HG03159 (cell line): ENCODE results near the gene CSNK2B.

ENCODE experiments used
- ATAC-seq: cut with Tn5 transposase; IDR thresholded peaks from one replicate; pipeline ENCODE4 v1.9.1; 2021; ENCODE audit warnings: mild to moderate bottlenecking, moderate library complexity; ENCODE audit not compliant: unreplicated experiment

CSNK2B gene

DNA sequence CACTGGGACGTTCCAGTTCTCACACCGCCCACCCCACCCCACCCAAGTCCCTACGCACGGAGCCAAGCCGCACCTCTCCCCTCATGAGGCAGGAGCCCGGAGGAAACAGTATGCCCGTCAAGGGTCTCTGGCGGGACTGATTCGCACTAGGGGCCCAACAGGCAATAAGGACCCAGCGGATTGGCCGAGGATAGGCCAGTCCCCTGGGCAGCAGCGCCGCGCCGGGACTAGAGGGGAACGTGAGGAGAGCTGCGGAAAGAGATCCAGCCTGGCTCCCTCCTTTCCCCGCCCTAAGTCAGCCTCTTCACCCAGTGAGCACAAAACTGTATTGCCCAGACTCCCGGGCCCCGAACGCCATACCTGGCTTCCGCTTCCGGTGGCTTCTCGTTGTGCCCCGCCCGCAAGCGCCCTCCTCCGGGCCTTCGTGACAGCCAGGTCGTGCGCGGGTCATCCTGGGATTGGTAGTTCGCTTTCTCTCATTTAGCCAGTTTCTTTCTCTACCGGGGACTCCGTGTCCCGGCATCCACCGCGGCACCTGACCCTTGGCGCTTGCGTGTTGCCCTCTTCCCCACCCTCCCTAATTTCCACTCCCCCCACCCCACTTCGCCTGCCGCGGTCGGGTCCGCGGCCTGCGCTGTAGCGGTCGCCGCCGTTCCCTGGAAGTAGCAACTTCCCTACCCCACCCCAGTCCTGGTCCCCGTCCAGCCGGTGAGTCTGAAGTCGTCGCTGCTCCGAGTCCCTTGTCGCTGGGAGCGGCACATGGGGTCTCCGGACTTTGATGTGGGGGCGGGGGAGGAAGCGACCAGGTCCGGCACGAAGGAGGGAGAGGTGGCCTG, at the start of gene CSNK2B:
CSNK2B (plus strand) TSS at position 580 of the 836 bp plus-strand sequence. CDS start 752 bp downstream, outside the sequence.
- peak; percentile 70 for ATAC-seq

DNA sequence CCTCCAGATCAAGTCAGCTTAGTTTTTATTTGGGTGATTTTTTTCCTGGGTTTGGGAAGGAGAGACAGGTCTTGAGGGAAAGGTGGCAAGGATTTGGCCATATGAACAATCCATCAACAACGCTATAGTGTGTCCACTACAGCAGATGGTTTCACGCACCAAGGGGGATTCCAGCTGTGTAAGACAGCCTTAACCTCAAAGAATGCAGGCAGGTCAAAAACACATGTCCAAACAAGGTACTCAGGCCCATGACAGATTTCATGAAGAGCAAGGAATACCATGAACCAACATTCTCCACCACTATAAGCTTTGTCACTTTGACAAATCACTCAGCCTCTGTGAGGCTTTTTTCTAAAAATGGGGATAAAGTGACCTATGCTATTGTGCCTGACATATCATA, 48.9 kb upstream of the CSNK2B start:
- no peak for ATAC-seq

DNA sequence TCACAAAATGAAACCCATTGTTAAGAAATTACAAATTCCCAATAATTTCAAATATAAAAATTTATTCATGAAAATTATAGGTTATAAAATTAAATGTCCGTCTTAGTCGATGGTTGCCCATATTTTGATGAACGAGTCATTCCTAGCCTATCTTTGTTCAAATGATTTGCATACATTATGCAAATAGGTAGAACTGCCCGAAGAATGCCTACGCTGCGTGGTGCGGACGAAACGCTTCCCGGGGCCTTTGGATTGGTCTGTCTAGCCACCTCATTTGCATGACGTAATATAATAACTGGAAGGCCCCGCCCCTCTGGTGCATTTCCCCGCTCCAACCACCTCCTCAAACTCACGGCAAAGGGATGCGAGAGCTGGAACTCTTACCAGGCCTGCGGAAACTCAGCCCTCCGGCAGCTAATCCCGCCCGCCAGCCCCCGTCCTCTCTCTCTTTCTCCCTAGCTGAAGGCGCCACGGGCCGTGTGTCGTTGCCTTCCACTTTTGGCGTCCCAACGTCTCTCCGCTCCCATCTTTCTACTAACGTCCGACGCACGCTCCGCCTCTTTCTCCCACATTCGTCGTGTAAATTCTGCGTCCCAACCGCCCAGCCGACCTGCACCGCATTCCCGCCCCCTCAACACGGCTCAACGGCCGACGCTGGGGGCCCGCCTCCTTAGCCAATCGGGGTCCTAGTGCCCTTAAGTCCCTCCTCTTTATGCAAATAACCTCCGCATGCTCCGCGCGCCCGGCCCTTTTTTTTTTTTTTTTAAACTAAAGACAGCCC, 45.9 kb upstream of the CSNK2B start:
- ATAC-seq, result peak; percentile 78

DNA sequence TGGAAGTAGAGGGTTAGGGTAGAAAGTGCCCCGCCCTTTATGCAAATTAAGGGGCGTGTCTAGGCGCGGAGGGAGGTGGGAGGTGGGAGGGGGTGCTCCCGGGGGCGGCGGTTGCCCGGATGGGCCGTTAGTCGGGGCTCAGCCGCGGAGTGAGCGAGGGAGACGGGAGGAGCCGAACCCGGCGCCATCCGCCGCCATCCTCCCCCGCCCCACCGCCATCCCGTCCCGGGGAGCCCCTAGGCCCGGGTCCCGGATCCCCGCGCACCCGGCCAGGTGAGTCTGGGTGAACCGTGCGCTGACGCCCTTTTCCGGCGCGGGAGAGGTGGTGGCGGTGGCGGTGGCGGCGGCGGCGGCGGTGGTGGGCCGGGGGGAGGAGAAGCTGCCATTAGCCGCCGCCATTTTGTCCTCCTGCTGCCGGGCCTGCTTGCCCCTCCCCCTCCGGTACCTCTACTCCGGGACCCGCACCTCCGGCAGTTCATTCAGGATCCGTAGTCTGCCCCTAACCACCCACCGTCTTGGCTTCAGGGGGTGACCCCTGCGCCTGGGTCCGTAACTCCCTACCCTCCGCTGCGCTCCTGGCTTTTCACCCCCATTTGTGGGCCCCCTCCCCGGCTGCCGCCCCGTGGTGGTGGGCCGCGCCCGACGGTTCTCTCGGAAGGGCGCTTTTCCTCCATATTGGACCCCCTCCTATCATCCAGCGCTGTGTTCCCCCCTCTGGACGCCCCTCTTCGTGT, 45.1 kb upstream of the CSNK2B start, which contains the start of gene PRRC2A:
PRRC2A (plus strand) TSS at position 130 of the 734 bp plus-strand sequence. CDS start 2,075 bp downstream, outside the sequence.
- ATAC-seq, result peak; percentile 48

DNA sequence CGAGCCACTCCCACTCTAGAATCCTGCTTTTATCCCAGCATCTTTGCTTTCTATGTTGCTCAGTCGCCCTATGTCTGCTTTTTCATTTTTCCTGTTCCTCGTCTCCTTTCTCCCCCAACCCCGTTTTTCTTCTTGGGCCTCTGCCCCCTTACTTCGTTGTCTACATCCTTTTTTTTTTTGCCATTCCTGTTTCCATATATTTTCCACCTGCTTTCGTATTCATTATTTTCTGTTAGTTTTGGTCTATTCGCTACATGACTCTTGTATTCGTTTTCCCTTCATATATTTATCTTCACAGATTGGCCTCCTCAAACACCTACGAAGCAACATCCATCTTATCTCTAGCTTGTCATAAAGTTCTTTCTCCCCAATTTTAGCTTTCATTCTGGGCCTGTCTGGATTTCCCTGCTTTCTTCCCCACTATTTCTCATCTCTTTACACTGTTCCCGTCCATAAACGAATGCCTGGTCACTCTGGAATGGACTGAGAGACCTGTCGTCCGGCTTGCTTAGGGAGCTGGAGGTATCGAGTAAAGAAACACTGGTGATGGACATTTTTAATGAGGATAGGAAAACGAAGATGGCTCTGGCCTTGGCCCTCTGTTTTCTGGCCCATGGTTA, 44.5 kb upstream of the CSNK2B start:
- no peak for ATAC-seq

DNA sequence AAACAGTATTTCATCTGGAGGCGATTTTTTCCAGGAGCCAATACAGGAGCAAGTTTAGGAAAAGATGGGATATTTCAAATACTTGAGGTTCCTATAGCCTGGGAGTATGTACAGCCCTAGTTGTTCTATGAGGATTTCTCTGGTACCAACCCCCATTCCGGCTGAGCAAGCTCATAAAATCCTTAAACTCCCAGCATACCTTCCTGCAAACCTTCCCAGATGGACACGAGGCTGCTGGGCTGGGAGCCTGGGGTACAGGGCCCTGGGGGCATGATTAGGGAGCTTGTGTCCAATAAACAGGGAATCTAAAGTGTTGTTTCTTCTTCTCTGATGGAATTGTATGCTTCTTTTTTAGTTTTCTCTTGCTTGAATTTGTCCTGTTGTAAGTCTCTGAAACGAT, 43.9 kb upstream of the CSNK2B start:
- ATAC-seq, result no peak

DNA sequence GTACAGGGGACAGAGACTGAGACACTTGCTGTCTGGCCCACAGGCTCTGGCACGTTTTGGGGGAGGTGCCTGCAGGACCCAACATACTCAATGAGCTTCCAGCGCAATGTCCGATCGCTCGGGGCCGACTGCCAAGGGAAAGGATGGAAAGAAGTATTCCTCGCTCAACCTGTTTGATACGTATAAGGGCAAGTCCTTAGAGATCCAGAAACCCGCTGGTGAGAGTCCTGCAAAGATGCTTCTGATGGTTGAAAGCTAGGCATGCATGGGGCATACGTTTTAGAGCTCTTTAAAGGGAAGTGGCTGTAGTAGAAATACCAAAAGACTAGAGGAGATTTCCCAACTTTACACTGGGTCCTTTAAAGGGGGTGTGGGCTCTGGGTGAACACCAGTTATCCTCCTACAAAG, 43.2 kb upstream of the CSNK2B start:
- no peak for ATAC-seq

DNA sequence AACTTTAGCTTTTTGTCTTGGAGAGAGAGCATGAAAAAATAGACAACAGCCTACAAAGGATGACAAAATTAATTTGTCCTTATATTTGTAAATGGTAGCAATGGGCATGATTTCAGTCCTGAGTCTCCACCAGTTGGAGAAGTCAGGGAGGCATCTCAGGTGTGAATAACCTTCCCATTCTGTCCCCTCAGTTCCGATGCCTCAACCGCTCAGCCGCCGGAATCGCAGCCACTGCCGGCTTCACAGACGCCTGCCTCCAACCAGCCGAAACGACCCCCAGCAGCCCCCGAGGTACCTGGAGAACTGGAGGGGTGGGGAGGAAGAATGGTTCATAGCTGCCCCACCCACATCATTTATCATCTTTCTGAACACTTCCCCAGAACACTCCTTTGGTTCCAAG, 41.8 kb upstream of the CSNK2B start:
- ATAC-seq, result no peak

DNA sequence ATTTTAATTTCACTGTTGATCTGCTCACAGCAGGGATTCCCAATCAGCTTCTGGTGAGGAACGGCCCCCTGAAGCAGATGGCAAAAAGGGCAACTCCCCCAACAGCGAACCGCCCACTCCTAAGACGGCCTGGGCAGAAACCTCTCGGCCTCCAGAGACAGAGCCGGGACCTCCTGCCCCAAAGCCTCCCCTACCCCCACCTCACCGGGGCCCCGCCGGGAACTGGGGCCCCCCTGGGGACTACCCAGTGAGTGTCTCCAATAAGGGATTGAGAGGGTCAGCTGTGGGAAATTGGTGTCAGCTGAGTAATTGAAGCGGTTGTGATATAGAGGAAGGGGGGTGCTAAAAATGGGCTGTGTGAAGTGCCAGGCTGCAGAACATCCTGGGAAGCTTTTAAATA, 38.9 kb upstream of the CSNK2B start:
- no peak for ATAC-seq

DNA sequence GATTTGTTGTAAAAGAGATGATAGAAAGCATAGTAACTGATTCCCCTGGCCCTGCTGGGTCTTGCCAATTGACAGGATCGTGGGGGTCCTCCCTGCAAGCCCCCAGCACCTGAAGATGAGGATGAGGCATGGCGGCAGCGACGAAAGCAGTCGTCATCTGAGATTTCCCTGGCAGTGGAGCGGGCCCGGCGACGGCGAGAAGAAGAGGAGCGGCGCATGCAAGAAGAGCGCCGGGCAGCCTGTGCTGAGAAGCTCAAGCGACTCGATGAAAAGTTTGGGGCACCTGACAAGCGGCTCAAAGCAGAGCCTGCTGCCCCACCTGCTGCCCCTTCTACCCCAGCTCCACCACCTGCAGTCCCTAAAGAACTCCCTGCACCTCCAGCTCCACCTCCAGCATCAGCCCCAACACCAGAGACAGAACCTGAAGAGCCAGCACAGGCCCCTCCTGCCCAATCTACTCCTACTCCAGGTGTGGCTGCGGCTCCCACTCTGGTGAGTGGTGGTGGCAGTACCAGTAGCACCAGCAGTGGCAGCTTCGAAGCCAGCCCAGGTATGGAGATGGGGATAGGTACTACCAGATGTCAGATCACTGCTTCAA, 38.1 kb upstream of the CSNK2B start:
- no peak for ATAC-seq

DNA sequence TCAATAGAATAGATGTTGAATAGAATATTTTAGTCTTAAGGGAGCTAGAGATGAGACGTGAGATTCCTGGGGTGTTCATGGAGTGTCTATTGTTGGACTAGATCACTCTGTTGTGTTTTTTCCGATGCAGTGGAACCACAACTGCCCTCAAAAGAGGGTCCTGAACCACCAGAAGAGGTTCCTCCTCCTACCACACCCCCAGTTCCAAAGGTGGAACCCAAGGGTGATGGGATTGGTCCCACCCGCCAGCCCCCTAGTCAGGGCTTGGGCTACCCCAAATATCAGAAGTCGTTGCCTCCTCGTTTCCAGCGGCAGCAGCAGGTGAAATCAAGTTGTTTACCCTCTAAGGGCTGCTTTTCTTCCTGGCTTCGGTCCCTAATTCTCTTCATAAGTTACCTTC, 36.9 kb upstream of the CSNK2B start:
- no peak for ATAC-seq

DNA sequence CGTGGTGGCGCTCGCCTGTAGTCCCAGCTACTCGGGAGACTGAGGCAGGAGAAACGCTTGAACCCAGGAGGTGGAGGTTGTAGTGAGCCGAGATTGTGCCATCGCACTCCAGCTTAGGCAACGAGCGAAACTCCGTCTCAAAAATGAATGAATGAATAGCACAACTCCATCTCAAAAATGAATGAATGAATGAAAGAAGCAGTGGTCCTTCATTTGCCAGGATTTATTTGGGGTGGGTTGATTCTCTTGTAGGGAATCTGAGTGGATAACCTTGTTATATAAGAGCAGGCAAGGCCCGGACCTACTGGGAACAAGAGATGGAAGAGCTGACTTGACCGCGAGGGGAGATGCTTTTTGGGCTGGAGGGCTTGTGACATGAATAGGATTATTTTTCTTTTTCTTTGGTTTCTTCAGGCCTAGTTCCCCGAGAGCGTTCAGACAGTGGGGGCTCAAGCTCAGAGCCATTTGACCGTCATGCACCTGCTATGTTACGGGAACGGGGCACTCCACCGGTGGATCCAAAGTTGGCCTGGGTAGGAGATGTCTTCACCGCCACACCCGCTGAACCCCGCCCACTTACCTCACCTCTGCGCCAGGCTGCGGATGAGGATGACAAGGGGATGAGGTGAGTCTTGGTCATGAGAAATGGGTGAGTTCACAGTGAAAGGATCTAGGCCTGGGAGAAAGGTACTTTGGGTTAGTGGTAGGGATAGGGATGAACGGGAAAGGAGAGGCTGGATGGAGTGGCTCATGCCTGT, 35.5 kb upstream of the CSNK2B start:
- ATAC-seq, result no peak

DNA sequence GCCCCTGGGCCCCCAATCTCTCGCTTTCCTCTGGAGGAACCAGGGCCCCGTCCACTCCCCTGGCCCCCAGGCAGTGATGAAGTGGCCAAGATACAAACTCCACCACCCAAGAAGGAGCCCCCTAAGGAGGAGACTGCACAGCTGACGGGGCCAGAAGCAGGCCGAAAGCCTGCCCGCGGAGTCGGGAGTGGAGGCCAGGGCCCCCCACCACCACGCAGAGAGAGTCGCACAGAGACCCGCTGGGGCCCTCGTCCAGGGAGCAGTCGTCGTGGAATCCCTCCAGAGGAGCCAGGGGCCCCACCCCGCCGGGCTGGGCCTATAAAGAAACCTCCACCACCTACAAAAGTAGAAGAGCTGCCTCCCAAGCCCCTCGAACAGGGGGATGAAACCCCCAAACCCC, 34.7 kb upstream of the CSNK2B start:
- ATAC-seq, result no peak

DNA sequence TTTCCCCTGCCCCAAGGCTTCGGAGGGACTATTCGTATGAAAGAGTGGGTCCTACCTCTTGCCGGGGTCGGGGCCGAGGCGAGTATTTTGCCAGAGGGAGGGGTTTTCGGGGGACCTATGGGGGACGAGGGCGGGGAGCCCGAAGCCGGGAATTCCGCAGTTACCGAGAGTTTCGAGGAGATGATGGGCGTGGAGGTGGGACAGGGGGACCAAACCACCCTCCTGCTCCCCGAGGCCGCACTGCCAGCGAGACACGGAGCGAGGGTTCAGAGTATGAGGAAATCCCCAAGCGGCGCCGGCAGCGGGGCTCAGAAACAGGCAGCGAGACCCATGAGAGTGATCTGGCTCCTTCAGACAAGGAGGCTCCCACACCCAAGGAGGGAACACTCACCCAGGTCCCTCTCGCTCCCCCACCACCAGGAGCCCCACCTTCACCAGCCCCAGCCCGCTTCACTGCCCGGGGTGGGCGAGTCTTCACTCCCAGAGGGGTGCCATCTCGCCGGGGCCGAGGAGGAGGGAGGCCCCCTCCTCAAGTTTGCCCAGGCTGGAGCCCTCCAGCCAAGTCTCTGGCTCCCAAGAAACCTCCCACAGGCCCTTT, 34.1 kb upstream of the CSNK2B start:
- no peak for ATAC-seq

DNA sequence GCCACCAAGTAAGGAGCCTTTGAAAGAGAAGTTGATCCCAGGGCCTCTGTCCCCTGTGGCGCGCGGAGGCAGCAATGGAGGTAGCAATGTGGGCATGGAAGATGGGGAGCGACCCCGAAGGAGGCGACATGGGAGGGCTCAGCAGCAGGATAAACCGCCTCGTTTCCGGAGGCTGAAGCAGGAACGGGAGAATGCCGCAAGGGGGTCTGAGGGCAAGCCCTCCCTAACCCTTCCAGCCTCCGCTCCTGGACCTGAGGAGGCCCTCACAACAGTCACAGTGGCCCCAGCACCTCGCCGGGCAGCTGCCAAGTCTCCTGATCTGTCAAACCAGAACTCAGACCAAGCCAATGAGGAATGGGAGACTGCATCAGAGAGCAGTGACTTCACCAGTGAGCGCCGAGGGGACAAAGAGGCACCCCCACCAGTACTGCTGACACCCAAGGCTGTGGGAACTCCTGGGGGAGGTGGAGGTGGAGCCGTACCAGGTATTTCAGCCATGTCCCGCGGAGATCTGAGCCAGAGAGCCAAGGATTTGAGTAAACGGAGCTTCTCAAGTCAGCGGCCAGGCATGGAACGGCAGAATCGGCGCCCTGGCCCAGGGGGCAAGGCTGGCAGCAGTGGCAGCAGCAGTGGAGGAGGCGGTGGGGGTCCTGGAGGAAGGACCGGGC, 33.5 kb upstream of the CSNK2B start:
- no peak for ATAC-seq

DNA sequence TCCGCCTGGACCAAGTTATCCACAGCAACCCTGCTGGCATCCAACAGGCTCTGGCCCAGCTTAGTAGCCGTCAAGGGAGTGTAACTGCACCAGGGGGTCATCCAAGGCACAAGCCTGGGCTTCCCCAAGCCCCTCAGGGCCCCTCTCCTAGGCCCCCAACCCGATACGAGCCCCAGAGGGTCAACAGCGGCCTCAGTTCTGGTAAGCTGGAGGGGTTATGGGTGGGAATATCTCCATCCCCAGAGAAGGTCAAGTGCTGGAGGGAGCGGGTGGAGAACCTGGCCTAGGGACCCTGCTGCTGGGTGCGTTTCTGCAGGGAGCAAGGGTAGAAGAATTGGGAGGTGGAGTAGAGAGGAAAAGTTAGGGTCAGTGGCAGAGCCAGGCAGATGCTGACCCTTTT, 32.4 kb upstream of the CSNK2B start:
- ATAC-seq, result no peak

DNA sequence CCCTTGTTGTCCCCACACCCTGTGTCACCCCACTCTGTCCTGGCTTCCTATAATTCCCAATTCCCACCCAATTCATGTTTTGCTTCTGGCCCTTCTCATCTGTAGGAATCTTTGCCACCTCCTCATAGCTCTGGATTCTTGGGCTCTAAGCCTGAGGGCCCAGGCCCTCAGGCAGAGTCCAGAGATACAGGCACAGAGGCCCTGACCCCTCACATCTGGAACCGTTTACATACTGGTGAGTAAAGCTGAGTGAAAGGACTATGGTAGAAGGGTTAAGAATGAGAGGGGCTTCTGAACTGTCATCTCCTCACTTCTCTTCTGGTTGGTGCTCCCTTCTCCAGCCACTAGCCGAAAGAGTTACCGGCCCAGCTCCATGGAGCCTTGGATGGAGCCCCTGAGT, 31.7 kb upstream of the CSNK2B start:
- no peak for ATAC-seq

DNA sequence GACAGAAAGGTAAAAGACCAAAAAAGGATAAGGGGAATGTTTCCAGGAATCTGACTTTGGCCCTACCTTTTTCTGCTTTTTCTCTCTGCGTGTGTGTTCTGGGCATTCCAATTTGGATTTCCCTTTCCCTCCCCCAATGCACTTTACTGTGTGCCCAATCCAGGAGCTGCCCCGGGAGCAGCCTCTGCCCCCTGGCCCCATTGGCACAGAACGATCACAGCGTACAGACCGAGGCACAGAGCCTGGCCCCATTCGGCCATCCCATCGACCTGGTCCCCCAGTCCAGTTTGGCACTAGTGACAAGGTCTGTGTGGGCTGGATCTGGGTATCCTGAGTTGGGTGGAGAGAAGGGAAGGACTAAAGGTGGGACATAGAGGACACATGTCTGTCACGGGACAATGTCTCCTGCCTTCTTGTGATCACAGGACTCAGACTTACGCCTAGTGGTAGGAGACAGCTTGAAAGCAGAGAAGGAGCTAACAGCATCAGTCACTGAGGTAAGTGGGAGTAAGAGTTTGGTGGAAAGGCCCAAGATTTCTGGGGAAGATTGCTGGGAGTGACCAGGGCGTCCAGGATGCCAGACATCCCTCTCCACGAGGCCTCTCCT, 30.8 kb upstream of the CSNK2B start:
- ATAC-seq, result no peak
